Stimulated activated CD4-positive, alpha-beta T cell treated with anti-CD3 and anti-CD28 coated beads, TNF-alpha, amount 100 ng/mL, for 4 hours (primary cell): ENCODE measurements around the gene SCNN1A.

ENCODE experiments used
- DNase-seq, 3 experiments: peaks; one replicate each; pipeline ENCODE4 v3.0.0-alpha.2; 2020; ENCODE audit warnings: low read depth in 3 of 3

SCNN1A gene

GRCh38 chr12:6368906-6369525 lies 6.3 kb downstream of the SCNN1A start:
- DNase-seq: no peak

GRCh38 chr12:6367969-6368892 lies 7.1 kb downstream of the SCNN1A start:
- DNase-seq: no peak

GRCh38 chr12:6367065-6367968 lies 8.0 kb downstream of the SCNN1A start:
- peak in 1 of 3 experiments; percentile 30 for DNase-seq

- no peak for DNase-seq
Observed at GRCh38 chr12:6364044-6364374, 11.4 kb downstream of the SCNN1A start.

- peak; percentile 52 to 57 (median 55) for DNase-seq
Observed at GRCh38 chr12:6363330-6364043, 11.9 kb downstream of the SCNN1A start.

GRCh38 chr12:6363010-6363329 lies 12.4 kb downstream of the SCNN1A start:
- no peak for DNase-seq

GRCh38 chr12:6362403-6362802 lies 13.0 kb downstream of the SCNN1A start:
- no peak for DNase-seq

- no peak for DNase-seq
Observed at GRCh38 chr12:6361834-6362233, 13.5 kb downstream of the SCNN1A start.

- no peak for DNase-seq
Observed at GRCh38 chr12:6360578-6361490, 14.5 kb downstream of the SCNN1A start.

GRCh38 chr12:6360080-6360571 lies 15.2 kb downstream of the SCNN1A start:
- no peak for DNase-seq

- no peak for DNase-seq
Observed at GRCh38 chr12:6358881-6359280, 16.5 kb downstream of the SCNN1A start.

GRCh38 chr12:6356374-6356820 lies 19.0 kb downstream of the SCNN1A start:
- no peak for DNase-seq

GRCh38 chr12:6355491-6356373 lies 19.6 kb downstream of the SCNN1A start:
- DNase-seq: no peak

- DNase-seq: no peak
Observed at GRCh38 chr12:6354495-6355393, 20.6 kb downstream of the SCNN1A start.

- no peak for DNase-seq
Observed at GRCh38 chr12:6352193-6353173, 22.9 kb downstream of the SCNN1A start.

GRCh38 chr12:6351622-6352021 lies 23.7 kb downstream of the SCNN1A start:
- no peak for DNase-seq
